Astrocyte (in vitro differentiated cells and primary cell): Measurements from ENCODE around the gene GXYLT2. TPM values are rescaled to one million over a fixed set of nuclear protein-coding genes. Genes with fewer than 3 reads are reported as not detected.
A peak's percentile ranks its signal among the peaks of the same experiment; 100 is the strongest.

ENCODE experiments used
- DNase-seq: peaks from one replicate; pipeline ENCODE4 v3.0.0-alpha.2; 2010; ENCODE audit warnings: low read depth
- FAIRE-seq: peaks from 2 replicates; lab custom pipeline; 2011; peaks lifted over from hg19 to GRCh38; lab: Jason Lieb, UNC
- H2AFZ ChIP-seq: 2 replicates; pipeline ENCODE4 v1.6.0; 2012; ENCODE audit warnings: low read depth, low read length, inconsistent platforms
- H3K27ac ChIP-seq: 2 replicates; pipeline ENCODE4 v1.5.1; 2011; ENCODE audit warnings: low read depth, low read length, inconsistent platforms
- H3K27me3 ChIP-seq: 2 replicates; pipeline ENCODE4 v1.6.0; 2011; ENCODE audit warnings: low read length, inconsistent platforms; ENCODE audit not compliant: insufficient read depth
- H3K36me3 ChIP-seq: 2 replicates; pipeline ENCODE4 v1.5.1; 2011; ENCODE audit warnings: low read length, inconsistent platforms; ENCODE audit not compliant: insufficient read depth
- H3K4me1 ChIP-seq: 2 replicates; pipeline ENCODE4 v1.5.1; 2011; ENCODE audit warnings: low read length, inconsistent platforms; ENCODE audit not compliant: insufficient read depth
- H3K4me2 ChIP-seq: 2 replicates; pipeline ENCODE4 v1.6.0; 2012; ENCODE audit warnings: low read length, inconsistent platforms
- H3K4me3 ChIP-seq: 2 replicates; pipeline ENCODE4 v1.5.1; 2011; ENCODE audit warnings: low read depth, mild to moderate bottlenecking, low read length, inconsistent platforms; ENCODE audit not compliant: insufficient read depth
- H3K79me2 ChIP-seq: 2 replicates; pipeline ENCODE4 v1.6.0; 2012; ENCODE audit warnings: mild to moderate bottlenecking, low read length, inconsistent platforms; ENCODE audit not compliant: insufficient read depth
- H3K9ac ChIP-seq: 2 replicates; pipeline ENCODE4 v1.6.0; 2012; ENCODE audit warnings: mild to moderate bottlenecking, low read length, inconsistent platforms
- H3K9me3 ChIP-seq: 2 replicates; pipeline ENCODE4 v1.5.1; 2012; ENCODE audit warnings: low read depth, mild to moderate bottlenecking, low read length, inconsistent platforms; ENCODE audit not compliant: insufficient read depth
- H4K20me1 ChIP-seq: 2 replicates; pipeline ENCODE4 v1.6.0; 2012; ENCODE audit warnings: low read length, inconsistent platforms; ENCODE audit not compliant: insufficient read depth
- H3K27ac Mint-ChIP-seq: one replicate; pipeline ENCODE4 v1.8.0; 2021; ENCODE audit warnings: mild to moderate bottlenecking, mixed read lengths; ENCODE audit not compliant: unreplicated experiment
- H3K27me3 Mint-ChIP-seq: one replicate; pipeline ENCODE4 v1.8.0; 2021; ENCODE audit warnings: low read depth, mixed read lengths; ENCODE audit not compliant: unreplicated experiment
- H3K36me3 Mint-ChIP-seq: one replicate; pipeline ENCODE4 v1.8.0; 2021; ENCODE audit warnings: low read depth, mixed read lengths; ENCODE audit not compliant: unreplicated experiment
- H3K4me1 Mint-ChIP-seq: one replicate; pipeline ENCODE4 v1.8.0; 2021; ENCODE audit warnings: low read depth, mixed read lengths; ENCODE audit not compliant: unreplicated experiment
- H3K4me3 Mint-ChIP-seq: one replicate; pipeline ENCODE4 v1.8.0; 2021; ENCODE audit warnings: mild to moderate bottlenecking, moderate library complexity, mixed read lengths; ENCODE audit not compliant: unreplicated experiment
- H3K9me3 Mint-ChIP-seq: one replicate; pipeline ENCODE4 v1.8.0; 2021; ENCODE audit warnings: mild to moderate bottlenecking, mixed read lengths; ENCODE audit not compliant: unreplicated experiment
- CTCF ChIP-seq: IDR thresholded peaks from 2 replicates; pipeline ENCODE4 v1.5.1; 2011; ENCODE audit warnings: low read depth, mild to moderate bottlenecking, inconsistent platforms, low read length, moderate library complexity; ENCODE audit not compliant: insufficient read depth
- EZH2 ChIP-seq: IDR thresholded peaks from 2 replicates; pipeline ENCODE4 v1.6.1; 2012; ENCODE audit warnings: mild to moderate bottlenecking, low read length, inconsistent platforms; ENCODE audit not compliant: insufficient read depth
- total RNA-seq: library from RNA; stranded (reverse); gene quantifications from 2 replicates; pipeline ENCODE4 v1.2.1, GENCODE V29; 2021

The GXYLT2 gene
- total RNA-seq, 1 donor from 2014 or later = 62.6 TPM

DNA sequence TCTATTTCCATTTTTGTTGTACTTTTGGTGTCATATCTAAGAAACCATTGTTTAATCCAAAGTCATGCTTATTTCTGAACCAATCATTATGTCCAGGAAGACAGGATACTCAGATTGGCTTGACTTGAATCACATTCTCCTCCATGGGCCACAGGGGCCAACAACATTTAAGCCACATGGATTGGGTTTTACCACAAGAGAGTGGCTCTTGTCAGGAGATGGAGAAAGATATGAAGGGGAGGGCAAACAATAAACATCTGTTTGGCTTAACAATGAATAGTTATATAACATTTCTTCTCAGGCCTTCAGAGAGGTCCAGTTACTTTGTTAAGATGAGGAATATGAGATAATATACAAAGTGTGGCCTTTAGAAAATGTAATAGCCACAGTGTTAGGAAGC lies 44.6 kb downstream of the GXYLT2 start:
- Histone ChIP-seq H2AFZ (no peak overlapping the region), H3K4me2 (no peak overlapping the region), H3K79me2 (no peaks in the 10 kb centered on the region), H3K9me3 (no peaks in the 10 kb centered on the region), H3K4me1 (no peaks in the 10 kb centered on the region), H3K4me3 (no peak overlapping the region), H3K27me3 (no peaks in the 10 kb centered on the region), H3K9ac (no peak overlapping the region), H3K36me3 (no peaks in the 10 kb centered on the region), H3K27ac (no peak overlapping the region), H4K20me1 (no peaks in the 10 kb centered on the region)
- FAIRE-seq = no peak
- Mint-ChIP-seq H3K27me3 (no peaks in the 10 kb centered on the region), H3K9me3 (no peaks in the 10 kb centered on the region), H3K27ac (no peak overlapping the region), H3K36me3 (peaks cover 19% of the 10 kb centered on the region), H3K4me1 (no peaks in the 10 kb centered on the region), H3K4me3 (no peak overlapping the region)
- no peak for DNase-seq
- no peak for TF ChIP-seq CTCF
- TF ChIP-seq EZH2 = no peak

DNA sequence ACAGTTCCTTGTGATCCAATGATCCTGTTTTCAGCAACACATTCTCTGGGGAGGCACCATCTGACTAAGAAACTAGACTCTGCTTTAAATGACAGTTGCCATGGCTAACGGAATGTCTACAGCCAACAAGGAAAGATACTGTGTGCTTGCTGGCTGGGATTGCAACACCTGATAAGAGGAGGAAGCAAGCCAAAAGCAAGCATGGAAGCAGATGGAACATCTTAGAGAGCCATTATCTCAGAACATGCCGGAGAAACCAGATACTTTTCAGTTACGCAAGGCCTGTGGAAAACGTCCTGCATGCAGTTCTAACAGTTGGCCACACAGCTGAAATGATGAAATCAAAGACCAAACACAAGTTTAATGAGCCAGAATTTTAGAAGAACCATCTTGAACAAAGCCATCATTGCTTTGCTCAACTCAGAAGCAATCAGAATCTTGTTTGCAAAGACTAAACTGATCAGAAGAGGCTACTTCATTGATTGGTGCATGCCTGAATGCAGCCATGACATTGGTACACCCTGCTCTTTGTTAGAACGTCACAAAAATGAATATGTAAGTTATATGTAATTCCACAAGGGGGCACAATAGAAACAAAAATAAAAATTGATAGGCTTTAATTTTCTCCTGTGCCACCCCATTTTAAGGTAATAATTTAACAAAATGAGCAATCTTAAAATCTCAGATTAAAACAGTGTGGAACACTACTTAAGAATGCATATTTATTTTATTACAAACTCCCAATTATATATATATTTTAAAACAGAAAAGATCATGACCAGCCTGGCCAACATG lies 50.8 kb downstream of the GXYLT2 start:
- Histone ChIP-seq H3K9me3 (no peaks in the 10 kb centered on the region), H3K27ac (peak overlapping the region; percentile 42), H2AFZ (peak overlapping the region; percentile 36), H4K20me1 (peaks cover 7% of the 10 kb centered on the region), H3K4me2 (peak overlapping the region; percentile 53), H3K79me2 (no peaks in the 10 kb centered on the region), H3K36me3 (no peaks in the 10 kb centered on the region), H3K9ac (peak overlapping the region; percentile 24), H3K4me1 (no peaks in the 10 kb centered on the region), H3K4me3 (no peak overlapping the region), H3K27me3 (no peaks in the 10 kb centered on the region)
- TF ChIP-seq EZH2 = no peak
- peak; percentile 59 for TF ChIP-seq CTCF
- FAIRE-seq (peak; percentile 76), DNase-seq (peak; percentile 98)
- no peak overlapping the region for H3K4me3 Mint-ChIP-seq
- H3K27ac Mint-ChIP-seq = no peak overlapping the region
- peaks cover 2% of the 10 kb centered on the region for H3K36me3 Mint-ChIP-seq
- H3K9me3 Mint-ChIP-seq = no peaks in the 10 kb centered on the region
- no peaks in the 10 kb centered on the region for H3K27me3 Mint-ChIP-seq
- H3K4me1 Mint-ChIP-seq = peaks cover 7% of the 10 kb centered on the region

GRCh38 chr3:72941245-72941644 lies 53.4 kb downstream of the GXYLT2 start:
- Histone ChIP-seq H2AFZ (no peak overlapping the region), H3K4me1 (peaks cover 9% of the 10 kb centered on the region), H3K27ac (no peak overlapping the region), H3K4me2 (no peak overlapping the region), H4K20me1 (peaks cover 7% of the 10 kb centered on the region), H3K79me2 (no peaks in the 10 kb centered on the region), H3K9me3 (no peaks in the 10 kb centered on the region), H3K36me3 (no peaks in the 10 kb centered on the region), H3K27me3 (no peaks in the 10 kb centered on the region), H3K9ac (no peak overlapping the region), H3K4me3 (no peak overlapping the region)
- Mint-ChIP-seq H3K36me3 (peaks cover 8% of the 10 kb centered on the region), H3K9me3 (no peaks in the 10 kb centered on the region), H3K4me3 (no peak overlapping the region), H3K4me1 (peaks cover 16% of the 10 kb centered on the region), H3K27me3 (no peaks in the 10 kb centered on the region), H3K27ac (no peak overlapping the region)
- TF ChIP-seq CTCF = no peak
- TF ChIP-seq EZH2 = no peak
- FAIRE-seq = no peak
- DNase-seq = no peak
